ENCODE results near the gene IFITM5. TPM values are rescaled to one million over a fixed set of nuclear protein-coding genes. Genes with fewer than 3 reads are reported as not detected.
"Not testable (repeated sequence)": the region's sequence is repeated elsewhere in the genome, so short reads cannot be mapped to it uniquely, and the experiment has no call there.

Gene IFITM5
- total and polyA plus RNA-seq, 2 donors from 2014 or later: not detected

GRCh38 chr11:324156-324555 lies 24.8 kb upstream of the IFITM5 start:
- peak overlapping the region in 1 of 3 donors; percentile 12 for H3K9ac ChIP-seq (ENCODE audit: low read length in 3 of 3)

DNA sequence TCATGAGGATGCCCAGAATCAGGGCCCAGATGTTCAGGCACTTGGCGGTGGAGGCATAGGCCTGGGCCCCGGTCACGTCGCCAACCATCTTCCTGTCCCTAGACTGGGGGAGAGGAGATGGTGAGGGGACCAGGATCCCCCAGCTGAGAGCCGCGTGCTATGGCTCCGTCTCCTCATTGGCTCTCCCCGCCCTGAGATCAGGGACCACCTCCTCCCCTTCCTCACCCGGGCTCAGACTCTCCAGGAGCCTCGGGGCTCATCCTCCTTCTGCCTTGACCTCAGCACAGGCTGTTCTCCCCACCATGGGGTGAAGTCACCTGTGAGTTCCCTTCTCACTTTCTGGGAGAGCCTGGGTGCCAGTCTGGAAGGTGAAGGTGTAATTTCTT lies 20.6 kb upstream of the IFITM5 start:
- Histone ChIP-seq H3K9ac (ENCODE audit: low read length in 3 of 3) (peak overlapping the region; percentile 7 to 94 (median 65)), H3K4me3 (ENCODE audit: low read length in 3 of 3) (peak overlapping the region; percentile 38 to 84 (median 61)), H3K27ac (ENCODE audit: low read depth in 2 of 2, low read length in 2 of 2) (peak overlapping the region; percentile 86 to 92), H3K4me1 (ENCODE audit: control insufficient read depth in 2 of 3, insufficient read depth in 2 of 3, low read depth in 1 of 3, low read length in 3 of 3) (peaks cover 0 to 11% (median 6%) of the 10 kb centered on the region in 3 donors)
- FAIRE-seq; H3K9me3 ChIP-seq (ENCODE audit: control insufficient read depth in 2 of 3, insufficient read depth in 1 of 3, low read length in 3 of 3); H3K27me3 ChIP-seq (ENCODE audit: control insufficient read depth, insufficient read depth, low read length); intact Hi-C loops (cut with DNase I); H3K36me3 ChIP-seq (ENCODE audit: control insufficient read depth in 2 of 3, insufficient read depth in 3 of 3, low read length in 3 of 3): not testable (repeated sequence)
- peak in 2 of 5 donors; percentile 31 to 75 for DNase-seq

More at GRCh38 chr11:324156-324555, 24.8 kb upstream of the IFITM5 start:
- DNase-seq (peak in 3 of 5 donors; percentile 33 to 48 (median 40)), FAIRE-seq (no peak)
- Histone ChIP-seq H3K4me1 (ENCODE audit: control insufficient read depth in 2 of 3, insufficient read depth in 2 of 3, low read depth in 1 of 3, low read length in 3 of 3) (peaks cover 6 to 22% (median 15%) of the 10 kb centered on the region in 3 donors), H3K36me3 (ENCODE audit: control insufficient read depth in 2 of 3, insufficient read depth in 3 of 3, low read length in 3 of 3) (no peaks in the 10 kb centered on the region), H3K27me3 (ENCODE audit: control insufficient read depth, insufficient read depth, low read length) (no peaks in the 10 kb centered on the region), H3K4me3 (ENCODE audit: low read length in 3 of 3) (no peak overlapping the region), H3K9me3 (ENCODE audit: control insufficient read depth in 2 of 3, insufficient read depth in 1 of 3, low read length in 3 of 3) (no peaks in the 10 kb centered on the region), H3K27ac (ENCODE audit: low read depth in 2 of 2, low read length in 2 of 2) (peak overlapping the region; percentile 43 to 56)
- intact Hi-C loops (cut with DNase I): no loop called here
- no peak for TF ChIP-seq CTCF (IDR thresholded peaks at IDR 0.05; ENCODE audit: borderline replicate concordance, extremely low read depth, insufficient read depth)

DNA sequence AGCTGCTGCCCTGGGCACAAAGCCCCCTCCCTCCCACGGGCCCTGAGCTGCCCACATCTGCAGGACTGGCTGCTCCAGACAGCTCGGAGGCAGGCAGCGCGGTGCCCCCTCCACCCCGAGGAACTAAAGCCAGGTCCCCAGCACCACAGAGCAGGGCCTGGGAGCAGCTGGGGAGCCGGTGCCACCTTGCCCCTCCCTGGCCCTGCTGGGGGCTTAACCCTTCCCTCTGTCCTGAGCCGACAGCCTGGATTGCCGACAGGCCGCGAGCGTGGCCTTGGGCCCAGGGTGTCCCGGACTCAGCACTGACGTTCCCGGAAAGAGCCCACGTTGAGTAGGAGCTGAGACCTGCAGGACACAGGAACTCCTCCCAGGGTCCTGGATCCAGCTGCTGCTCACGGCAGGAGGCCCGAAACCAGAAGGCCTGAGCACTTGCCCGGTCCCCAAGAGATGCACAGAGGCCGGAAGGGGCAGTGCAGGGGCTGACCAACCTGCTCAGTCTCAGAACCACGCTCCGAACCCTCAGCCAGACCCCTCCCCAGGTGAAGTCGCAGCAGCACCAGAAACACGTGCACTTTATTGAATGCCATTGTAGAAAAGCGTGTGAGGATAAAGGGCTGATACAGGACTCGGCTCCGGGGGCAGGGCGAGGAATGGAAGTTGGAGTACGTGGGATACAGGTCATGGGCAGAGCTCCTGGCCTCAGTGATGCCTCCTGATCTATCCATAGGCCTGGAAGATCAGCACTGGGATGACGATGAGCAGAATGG lies 20.0 kb upstream of the IFITM5 start:
- H3K36me3 ChIP-seq (ENCODE audit: control insufficient read depth in 2 of 3, insufficient read depth in 3 of 3, low read length in 3 of 3); H3K9me3 ChIP-seq (ENCODE audit: control insufficient read depth in 2 of 3, insufficient read depth in 1 of 3, low read length in 3 of 3); intact Hi-C loops (cut with DNase I); FAIRE-seq; H3K27me3 ChIP-seq (ENCODE audit: control insufficient read depth, insufficient read depth, low read length): not testable (repeated sequence)
- peak in 3 of 5 donors; percentile 42 to 80 (median 64) for DNase-seq
- peaks cover 0 to 11% (median 2%) of the 10 kb centered on the region in 3 donors for H3K4me1 ChIP-seq (ENCODE audit: control insufficient read depth in 2 of 3, insufficient read depth in 2 of 3, low read depth in 1 of 3, low read length in 3 of 3)
- H3K27ac ChIP-seq (ENCODE audit: low read depth in 2 of 2, low read length in 2 of 2): peak overlapping the region; percentile 86 to 92
- H3K4me3 ChIP-seq (ENCODE audit: low read length in 3 of 3): peak overlapping the region; percentile 38 to 75 (median 61)
- peak overlapping the region; percentile 7 to 81 (median 65) for H3K9ac ChIP-seq (ENCODE audit: low read length in 3 of 3)

GRCh38 chr11:318405-319120 lies 19.2 kb upstream of the IFITM5 start:
- H3K36me3 ChIP-seq (ENCODE audit: control insufficient read depth in 2 of 3, insufficient read depth in 3 of 3, low read length in 3 of 3); FAIRE-seq; H3K9me3 ChIP-seq (ENCODE audit: control insufficient read depth in 2 of 3, insufficient read depth in 1 of 3, low read length in 3 of 3); intact Hi-C loops (cut with DNase I); H3K27me3 ChIP-seq (ENCODE audit: control insufficient read depth, insufficient read depth, low read length): not testable (repeated sequence)
- Histone ChIP-seq H3K9ac (ENCODE audit: low read length in 3 of 3) (peak overlapping the region in 1 of 3 donors; percentile 12), H3K4me1 (ENCODE audit: control insufficient read depth in 2 of 3, insufficient read depth in 2 of 3, low read depth in 1 of 3, low read length in 3 of 3) (peaks cover under 1 to 14% (median 3%) of the 10 kb centered on the region in 3 donors), H3K4me3 (ENCODE audit: low read length in 3 of 3) (peak overlapping the region in 1 of 3 donors; percentile 17), H3K27ac (ENCODE audit: low read depth in 2 of 2, low read length in 2 of 2) (peak overlapping the region in 1 of 2 donors; percentile 92)
- peak in 1 of 5 donors; percentile 82 for DNase-seq

DNA sequence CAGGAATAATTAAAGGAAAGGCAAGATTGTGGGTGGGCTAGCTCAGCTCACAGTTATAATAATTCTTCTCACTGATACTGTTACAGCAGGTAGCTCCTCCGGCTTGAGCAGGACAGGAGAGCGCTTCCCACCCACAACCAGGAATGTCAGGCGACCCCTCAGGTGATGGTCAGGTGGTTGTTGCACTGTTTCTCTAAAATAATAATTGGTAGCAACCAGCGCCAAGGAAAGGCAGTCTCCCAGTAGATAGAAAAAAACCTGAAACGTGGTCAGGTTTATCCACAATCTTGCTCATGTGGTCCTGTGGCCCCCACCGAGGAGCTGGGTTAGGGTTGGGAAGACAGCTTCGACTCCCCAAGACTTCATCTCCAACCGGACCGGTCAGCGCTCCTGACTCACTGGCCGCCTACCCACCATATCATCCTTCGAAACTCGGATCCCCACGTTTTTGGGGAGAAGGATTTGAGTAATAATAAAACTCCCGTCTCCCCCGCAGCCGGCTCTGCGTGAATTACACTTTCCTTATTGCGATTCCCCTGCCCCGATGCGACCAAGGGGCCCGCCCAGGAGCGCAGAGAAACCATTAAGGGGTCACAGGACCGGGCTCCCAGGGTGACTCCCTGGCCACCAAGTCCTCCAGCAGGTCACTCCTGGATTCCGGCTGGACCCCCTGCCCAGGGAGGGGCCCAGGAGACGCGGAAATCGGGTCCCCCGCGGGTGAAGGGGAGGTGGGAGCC lies 18.5 kb upstream of the IFITM5 start:
- H3K36me3 ChIP-seq (ENCODE audit: control insufficient read depth in 2 of 3, insufficient read depth in 3 of 3, low read length in 3 of 3); H3K27me3 ChIP-seq (ENCODE audit: control insufficient read depth, insufficient read depth, low read length); H3K9me3 ChIP-seq (ENCODE audit: control insufficient read depth in 2 of 3, insufficient read depth in 1 of 3, low read length in 3 of 3); FAIRE-seq; intact Hi-C loops (cut with DNase I): not testable (repeated sequence)
- Histone ChIP-seq H3K27ac (ENCODE audit: low read depth in 2 of 2, low read length in 2 of 2) (peak overlapping the region; percentile 63 to 64), H3K9ac (ENCODE audit: low read length in 3 of 3) (peak overlapping the region in 2 of 3 donors; percentile 1 to 6), H3K4me3 (ENCODE audit: low read length in 3 of 3) (peak overlapping the region in 2 of 3 donors; percentile 14 to 82), H3K4me1 (ENCODE audit: control insufficient read depth in 2 of 3, insufficient read depth in 2 of 3, low read depth in 1 of 3, low read length in 3 of 3) (peaks cover 3 to 21% (median 7%) of the 10 kb centered on the region in 3 donors)
- peak in 2 of 5 donors; percentile 44 to 77 for DNase-seq
